Lung (tissue), 12 donors: Measurements from ENCODE around the gene SNAP23. TPM values are rescaled to one million over a fixed set of nuclear protein-coding genes. Genes with fewer than 3 reads are reported as not detected.

ENCODE experiments used
- ATAC-seq: fragments of 200-7000 bp; cut with Tn5 transposase; one replicate; pipeline ENCODE4 v1.9.1; 2020; ENCODE audit warnings: moderate number of reproducible peaks; ENCODE audit not compliant: insufficient read depth, low FRiP score
- DNase-seq, 3 donors: peaks; one replicate each; pipeline ENCODE4 v3.0.0-alpha.2; 2013 to 2017
- H3K27ac ChIP-seq, 2 donors: one replicate each; pipeline ENCODE4 v1.5.1; 2013; ENCODE audit warnings: mild to moderate bottlenecking in 2 of 2, moderate library complexity in 2 of 2, control low read depth in 1 of 2, inconsistent platforms in 1 of 2, low read depth in 1 of 2, low read length in 1 of 2
- H3K27me3 ChIP-seq, 3 donors: one replicate each; pipeline ENCODE4 v1.5.1; 2013; ENCODE audit warnings: low read length in 2 of 3; ENCODE audit not compliant: control insufficient read depth in 3 of 3, insufficient read depth in 3 of 3
- H3K36me3 ChIP-seq, 4 donors: one replicate each; pipeline ENCODE4 v1.5.1; 2013; ENCODE audit warnings: low read length in 4 of 4, mild to moderate bottlenecking in 1 of 4, moderate library complexity in 1 of 4; ENCODE audit not compliant: control insufficient read depth in 4 of 4, insufficient read depth in 4 of 4
- H3K4me1 ChIP-seq, 5 donors: one replicate each; pipeline ENCODE4 v1.5.1; 2013; ENCODE audit warnings: low read length in 5 of 5, mild to moderate bottlenecking in 2 of 5, moderate library complexity in 1 of 5; ENCODE audit not compliant: control insufficient read depth in 5 of 5, insufficient read depth in 5 of 5
- H3K4me3 ChIP-seq: one replicate; pipeline ENCODE4 v1.5.1; 2013; ENCODE audit warnings: mild to moderate bottlenecking, control low read depth, moderate library complexity
- H3K9ac ChIP-seq, 2 donors: one replicate each; pipeline ENCODE4 v1.5.1; 2013; ENCODE audit warnings: low read length in 2 of 2, control low read depth in 1 of 2; ENCODE audit not compliant: insufficient read depth in 1 of 2
- H3K9me3 ChIP-seq, 4 donors: one replicate each; pipeline ENCODE4 v1.5.1; 2013; ENCODE audit warnings: low read length in 3 of 4, mild to moderate bottlenecking in 1 of 4, moderate library complexity in 1 of 4; ENCODE audit not compliant: control insufficient read depth in 4 of 4, insufficient read depth in 3 of 4
- WGBS, 2 donors: extraction: QIAGEN DNeasy Blood & Tissue Kit; methylation state at CpG; one replicate each; pipeline ENCODE4 v1.1.7; 2013; 5-methylcytosine and 5-hydroxymethylcytosine counted together
- polyA plus RNA-seq, 2 donors: library from polyadenylated mRNA; stranded (reverse); fragments of 200-250 nt; gene quantifications; one replicate each; pipeline ENCODE4 v1.2.1, GENCODE V29; 2013
- total RNA-seq, 2 donors: library from RNA; depleted of rRNA in 1 of 2; stranded (reverse); fragments of >200 nt in 1 of 2; gene quantifications; one replicate each; pipeline ENCODE4 v1.2.1, GENCODE V29; 2014 to 2021
- TF ChIP-seq, protein P1 (sequence below): IDR thresholded peaks from 2 replicates; pipeline ENCODE4 v1.5.1; 2012; ENCODE audit warnings: mild to moderate bottlenecking; ENCODE audit errors: control extremely low read depth, extremely low read depth
- donor health status: control.
- donor health status: control.
- donor health status: Bipolar disorder and iron deficiency.
- donor health status: healthy.
- donor health status: DM: yes; HTN: yes; CAD: no.

The SNAP23 gene
- total and polyA plus RNA-seq, 4 donors, result 58.2 to 96.0 (median 62.9) TPM

DNA sequence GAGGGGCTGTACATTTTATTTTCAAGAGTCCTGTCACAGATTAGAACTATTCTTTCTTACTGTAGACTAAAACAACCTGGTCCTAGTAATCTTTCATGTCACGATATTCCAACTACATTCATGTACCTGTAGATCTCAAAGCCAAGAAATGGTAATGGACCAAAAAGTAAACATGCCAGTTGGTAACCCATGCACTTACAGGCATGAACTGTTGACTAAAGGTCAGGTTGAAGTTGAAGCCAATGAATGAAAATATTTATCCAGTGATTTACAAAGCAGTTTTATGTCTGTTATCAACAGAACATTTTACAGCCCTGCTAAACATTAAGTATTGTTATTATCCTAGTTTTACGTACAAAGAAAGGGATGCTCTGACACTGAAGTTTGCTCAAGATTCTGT, 27.9 kb downstream of the SNAP23 start:
- Histone ChIP-seq H3K9me3 (no peaks in the 10 kb centered on the region), H3K4me1 (no peaks in the 10 kb centered on the region), H3K27ac (no peak overlapping the region), H3K4me3 (no peak overlapping the region), H3K9ac (no peak overlapping the region), H3K36me3 (peaks cover 5 to 16% (median 9%) of the 10 kb centered on the region in 4 donors), H3K27me3 (no peaks in the 10 kb centered on the region)
- TF ChIP-seq, protein P1, sequence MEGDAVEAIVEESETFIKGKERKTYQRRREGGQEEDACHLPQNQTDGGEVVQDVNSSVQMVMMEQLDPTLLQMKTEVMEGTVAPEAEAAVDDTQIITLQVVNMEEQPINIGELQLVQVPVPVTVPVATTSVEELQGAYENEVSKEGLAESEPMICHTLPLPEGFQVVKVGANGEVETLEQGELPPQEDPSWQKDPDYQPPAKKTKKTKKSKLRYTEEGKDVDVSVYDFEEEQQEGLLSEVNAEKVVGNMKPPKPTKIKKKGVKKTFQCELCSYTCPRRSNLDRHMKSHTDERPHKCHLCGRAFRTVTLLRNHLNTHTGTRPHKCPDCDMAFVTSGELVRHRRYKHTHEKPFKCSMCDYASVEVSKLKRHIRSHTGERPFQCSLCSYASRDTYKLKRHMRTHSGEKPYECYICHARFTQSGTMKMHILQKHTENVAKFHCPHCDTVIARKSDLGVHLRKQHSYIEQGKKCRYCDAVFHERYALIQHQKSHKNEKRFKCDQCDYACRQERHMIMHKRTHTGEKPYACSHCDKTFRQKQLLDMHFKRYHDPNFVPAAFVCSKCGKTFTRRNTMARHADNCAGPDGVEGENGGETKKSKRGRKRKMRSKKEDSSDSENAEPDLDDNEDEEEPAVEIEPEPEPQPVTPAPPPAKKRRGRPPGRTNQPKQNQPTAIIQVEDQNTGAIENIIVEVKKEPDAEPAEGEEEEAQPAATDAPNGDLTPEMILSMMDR, result no peak
- DNase-seq (no peak), ATAC-seq (no peak)
- 93 to 99% methylated on average over 2 of the region's 2 CpGs for WGBS, 2 donors

DNA sequence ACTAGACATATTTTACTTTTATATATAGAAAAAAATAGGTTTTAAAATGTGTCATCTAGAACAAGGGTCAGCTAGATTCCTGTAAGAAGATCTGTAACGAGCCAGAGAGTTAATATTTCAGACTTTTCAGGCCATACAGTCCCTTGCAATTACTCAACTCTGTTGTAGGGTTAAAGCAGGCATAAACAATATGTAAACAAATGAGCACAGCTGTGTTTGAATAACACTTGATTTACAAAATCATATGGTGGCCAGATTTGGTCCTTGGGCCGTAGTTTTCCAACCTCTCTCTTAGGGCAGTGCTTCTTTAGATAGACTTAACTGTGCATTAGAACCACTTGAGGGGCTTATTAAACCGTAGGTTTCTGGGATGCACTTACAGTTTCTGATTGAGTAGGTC, 33.5 kb downstream of the SNAP23 start:
- H3K9ac ChIP-seq, result no peak overlapping the region
- H3K4me3 ChIP-seq, result no peak overlapping the region
- DNase-seq (peak in 1 of 3 donors; percentile 1), ATAC-seq (no peak)
- H3K27ac ChIP-seq, result no peak overlapping the region
- no peaks in the 10 kb centered on the region for H3K27me3 ChIP-seq
- H3K4me1 ChIP-seq, result no peaks in the 10 kb centered on the region
- 88 to 90% methylated on average over 3 of the region's 3 CpGs for WGBS, 2 donors
- TF ChIP-seq, protein P1, result no peak
- H3K9me3 ChIP-seq, result no peaks in the 10 kb centered on the region
- H3K36me3 ChIP-seq, result peaks cover 17 to 37% (median 22%) of the 10 kb centered on the region in 4 donors

DNA sequence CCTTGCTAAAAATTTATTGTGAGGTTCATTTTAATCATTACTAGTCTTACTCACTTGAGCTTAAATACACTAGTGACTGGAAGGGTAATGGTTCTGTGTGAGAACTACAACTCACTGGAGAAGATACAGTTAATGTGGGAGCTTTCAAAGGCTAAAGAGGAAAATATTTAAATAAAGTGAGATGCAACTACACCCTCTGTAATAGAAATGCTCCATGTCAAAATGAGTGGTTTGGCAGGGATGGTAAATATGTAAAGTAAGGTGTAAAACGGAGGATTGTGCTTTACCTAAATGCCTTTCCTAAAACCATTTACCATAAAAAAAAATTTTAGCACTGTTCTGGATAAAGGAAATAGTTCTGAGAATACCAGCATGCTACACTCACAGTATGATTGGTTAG, 37.8 kb downstream of the SNAP23 start:
- H3K36me3 ChIP-seq, result peaks cover 12 to 42% (median 20%) of the 10 kb centered on the region in 4 donors
- DNase-seq (no peak), ATAC-seq (no peak)
- H3K4me1 ChIP-seq, result no peaks in the 10 kb centered on the region
- H3K4me3 ChIP-seq, result no peak overlapping the region
- TF ChIP-seq, protein P1, result no peak
- H3K27ac ChIP-seq, result no peak overlapping the region
- H3K9me3 ChIP-seq, result no peaks in the 10 kb centered on the region
- H3K27me3 ChIP-seq, result no peaks in the 10 kb centered on the region
- WGBS, 2 donors, result 92 to 100% methylated on average over 1 of the region's 1 CpG
- no peak overlapping the region for H3K9ac ChIP-seq
